Neural progenitor cell (in vitro differentiated cells): ENCODE measurements around the gene GNB3.

Experiments
- EZH2 ChIP-seq: fragments of 200-600 bp; sonication (generic); IDR thresholded peaks from 2 replicates; pipeline ENCODE4 v1.6.1; 2017; ENCODE audit warnings: antibody characterized with exemption, mild to moderate bottlenecking, moderate library complexity
- TF ChIP-seq, protein P1 (sequence below): fragments of 200-600 bp; sonication (generic); IDR thresholded peaks from 2 replicates; pipeline ENCODE4 v1.5.1; 2017; ENCODE audit warnings: antibody characterized with exemption, mild to moderate bottlenecking

GRCh38 chr12:6807170-6807569 is 33.6 kb upstream of the GNB3 start:
- TF ChIP-seq, protein P1, sequence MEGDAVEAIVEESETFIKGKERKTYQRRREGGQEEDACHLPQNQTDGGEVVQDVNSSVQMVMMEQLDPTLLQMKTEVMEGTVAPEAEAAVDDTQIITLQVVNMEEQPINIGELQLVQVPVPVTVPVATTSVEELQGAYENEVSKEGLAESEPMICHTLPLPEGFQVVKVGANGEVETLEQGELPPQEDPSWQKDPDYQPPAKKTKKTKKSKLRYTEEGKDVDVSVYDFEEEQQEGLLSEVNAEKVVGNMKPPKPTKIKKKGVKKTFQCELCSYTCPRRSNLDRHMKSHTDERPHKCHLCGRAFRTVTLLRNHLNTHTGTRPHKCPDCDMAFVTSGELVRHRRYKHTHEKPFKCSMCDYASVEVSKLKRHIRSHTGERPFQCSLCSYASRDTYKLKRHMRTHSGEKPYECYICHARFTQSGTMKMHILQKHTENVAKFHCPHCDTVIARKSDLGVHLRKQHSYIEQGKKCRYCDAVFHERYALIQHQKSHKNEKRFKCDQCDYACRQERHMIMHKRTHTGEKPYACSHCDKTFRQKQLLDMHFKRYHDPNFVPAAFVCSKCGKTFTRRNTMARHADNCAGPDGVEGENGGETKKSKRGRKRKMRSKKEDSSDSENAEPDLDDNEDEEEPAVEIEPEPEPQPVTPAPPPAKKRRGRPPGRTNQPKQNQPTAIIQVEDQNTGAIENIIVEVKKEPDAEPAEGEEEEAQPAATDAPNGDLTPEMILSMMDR: no peak
- no peak for TF ChIP-seq EZH2
